ENCODE data around the gene STX8. TPM values are rescaled to one million over a fixed set of nuclear protein-coding genes. Genes with fewer than 3 reads are reported as not detected.

STX8 gene
- total RNA-seq, 2 donors from 2014 or later, result 46.6 to 72.4 TPM

DNA sequence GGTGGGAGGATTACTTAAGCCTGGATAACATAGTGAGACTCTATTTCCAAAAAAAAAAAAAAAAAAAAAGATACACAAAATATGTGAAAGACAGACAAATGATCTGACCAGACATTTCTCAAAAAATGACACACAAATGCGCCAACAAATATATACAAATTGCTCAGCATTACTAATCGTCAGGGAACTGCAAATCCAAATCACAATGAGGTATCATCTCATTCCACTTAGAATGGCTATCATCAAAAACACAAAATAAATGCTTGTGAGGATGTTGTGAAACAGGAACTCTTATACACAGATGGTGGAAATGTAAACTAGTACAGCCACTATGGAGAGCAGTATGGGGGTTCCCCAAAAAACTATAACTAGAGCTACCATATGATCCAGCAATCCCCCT, 62.4 kb downstream of the STX8 start:
- TF ChIP-seq, protein P1, sequence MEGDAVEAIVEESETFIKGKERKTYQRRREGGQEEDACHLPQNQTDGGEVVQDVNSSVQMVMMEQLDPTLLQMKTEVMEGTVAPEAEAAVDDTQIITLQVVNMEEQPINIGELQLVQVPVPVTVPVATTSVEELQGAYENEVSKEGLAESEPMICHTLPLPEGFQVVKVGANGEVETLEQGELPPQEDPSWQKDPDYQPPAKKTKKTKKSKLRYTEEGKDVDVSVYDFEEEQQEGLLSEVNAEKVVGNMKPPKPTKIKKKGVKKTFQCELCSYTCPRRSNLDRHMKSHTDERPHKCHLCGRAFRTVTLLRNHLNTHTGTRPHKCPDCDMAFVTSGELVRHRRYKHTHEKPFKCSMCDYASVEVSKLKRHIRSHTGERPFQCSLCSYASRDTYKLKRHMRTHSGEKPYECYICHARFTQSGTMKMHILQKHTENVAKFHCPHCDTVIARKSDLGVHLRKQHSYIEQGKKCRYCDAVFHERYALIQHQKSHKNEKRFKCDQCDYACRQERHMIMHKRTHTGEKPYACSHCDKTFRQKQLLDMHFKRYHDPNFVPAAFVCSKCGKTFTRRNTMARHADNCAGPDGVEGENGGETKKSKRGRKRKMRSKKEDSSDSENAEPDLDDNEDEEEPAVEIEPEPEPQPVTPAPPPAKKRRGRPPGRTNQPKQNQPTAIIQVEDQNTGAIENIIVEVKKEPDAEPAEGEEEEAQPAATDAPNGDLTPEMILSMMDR (IDR thresholded peaks at IDR 0.05), result no peak
- no peak for TF ChIP-seq POLR2AphosphoS5 (IDR thresholded peaks at IDR 0.05)
- TF ChIP-seq POLR2A (IDR thresholded peaks at IDR 0.05), result no peak
- WGBS, result 91% methylated on average over 2 of the region's 2 CpGs
- H3K36me3 ChIP-seq, result no peaks in the 10 kb centered on the region
- H3K4me3 ChIP-seq, result no peak overlapping the region
- intact Hi-C loops (cut with DNase I), result no loop called here
- H3K4me1 ChIP-seq (replicated peaks), result no peaks in the 10 kb centered on the region
- no peaks in the 10 kb centered on the region for H3K27me3 ChIP-seq (replicated peaks; ENCODE audit: insufficient read depth)
- no peak overlapping the region for H3K27ac ChIP-seq
- DNase-seq (ENCODE audit: low spot score), result no peak
- H3K9me3 ChIP-seq, result no peaks in the 10 kb centered on the region

DNA sequence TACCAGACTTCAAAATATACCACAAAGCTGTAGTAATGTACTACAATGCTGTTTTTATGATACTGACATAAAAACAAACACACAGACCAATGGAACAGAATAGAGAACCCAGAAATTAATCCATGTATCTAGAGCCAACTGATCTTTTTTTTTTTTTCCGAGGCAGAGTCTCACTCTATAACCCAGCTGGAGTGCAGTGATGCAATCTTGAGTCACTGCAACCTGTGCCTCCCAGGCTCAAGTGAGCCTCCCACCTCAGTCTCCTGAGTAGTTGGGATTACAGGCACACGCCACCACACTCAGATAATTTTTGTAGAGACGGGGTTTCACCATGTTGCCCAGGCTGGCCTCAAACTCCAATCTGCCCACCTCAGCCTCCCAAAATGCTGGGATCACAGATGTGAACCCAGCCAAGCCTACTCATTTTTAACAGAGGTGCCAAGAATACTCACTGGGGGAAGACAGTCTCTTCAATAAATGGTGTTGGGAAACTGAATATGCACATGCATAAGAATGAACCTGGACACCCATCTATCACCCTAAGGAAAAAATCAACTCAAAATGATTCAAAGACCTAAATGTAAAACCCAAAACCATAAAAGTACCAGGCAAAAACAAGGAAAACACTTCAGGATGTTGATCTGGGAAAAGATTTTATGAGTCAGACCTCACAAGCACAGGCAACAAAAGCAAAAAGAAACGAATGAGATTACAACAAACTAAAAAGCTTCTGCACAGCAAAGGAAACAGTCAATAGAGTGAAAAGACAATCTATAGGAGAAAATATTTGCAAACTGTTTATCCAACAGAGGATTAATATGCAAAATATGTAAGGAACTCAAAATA, 63.1 kb downstream of the STX8 start:
- 73% methylated on average over 4 of the region's 4 CpGs for WGBS
- TF ChIP-seq POLR2A (IDR thresholded peaks at IDR 0.05), result no peak
- TF ChIP-seq, protein P1 (IDR thresholded peaks at IDR 0.05), result no peak
- no peak for TF ChIP-seq POLR2AphosphoS5 (IDR thresholded peaks at IDR 0.05)
- no peak for DNase-seq (ENCODE audit: low spot score)
- H3K9me3 ChIP-seq, result no peaks in the 10 kb centered on the region
- no peak overlapping the region for H3K4me3 ChIP-seq
- intact Hi-C loops (cut with DNase I), result no loop called here
- no peaks in the 10 kb centered on the region for H3K36me3 ChIP-seq
- no peak overlapping the region for H3K27ac ChIP-seq
- no peaks in the 10 kb centered on the region for H3K4me1 ChIP-seq (replicated peaks)
- no peaks in the 10 kb centered on the region for H3K27me3 ChIP-seq (replicated peaks; ENCODE audit: insufficient read depth)

DNA sequence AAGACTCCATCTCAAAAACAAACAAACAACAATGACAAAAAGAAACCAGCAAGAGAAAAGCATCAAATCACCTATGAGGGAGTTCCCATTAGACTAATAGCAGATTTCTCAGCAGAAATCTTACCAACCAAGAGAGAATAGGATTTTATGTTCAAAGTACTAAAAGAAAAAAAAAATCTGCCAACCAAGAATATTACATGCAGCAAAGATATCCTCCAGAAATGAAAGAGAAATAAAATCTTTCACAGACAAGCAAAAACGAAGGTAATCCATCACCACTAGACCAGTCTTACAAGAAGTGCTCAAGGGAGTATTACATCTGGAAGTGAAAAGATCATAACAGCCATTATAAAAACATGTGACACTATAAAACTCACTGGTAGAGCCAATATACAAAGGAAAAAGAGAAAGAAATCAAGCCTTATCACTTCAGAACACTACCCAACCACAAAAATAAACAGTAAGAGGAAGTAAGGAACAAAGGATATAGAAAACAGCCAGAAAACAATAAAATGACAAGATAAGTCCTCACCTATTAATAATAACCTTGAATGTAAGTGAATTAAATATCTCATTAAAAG, 66.3 kb downstream of the STX8 start:
- Histone ChIP-seq H3K27ac (no peak overlapping the region), H3K9me3 (no peaks in the 10 kb centered on the region), H3K4me3 (no peak overlapping the region), H3K4me1 (replicated peaks) (no peaks in the 10 kb centered on the region), H3K27me3 (replicated peaks; ENCODE audit: insufficient read depth) (no peaks in the 10 kb centered on the region), H3K36me3 (no peaks in the 10 kb centered on the region)
- intact Hi-C loops (cut with DNase I), result no loop called here
- DNase-seq (ENCODE audit: low spot score), result no peak
- no peak for TF ChIP-seq POLR2AphosphoS5 (IDR thresholded peaks at IDR 0.05)
- no peak for TF ChIP-seq POLR2A (IDR thresholded peaks at IDR 0.05)
- TF ChIP-seq, protein P1 (IDR thresholded peaks at IDR 0.05), result no peak
- 83% methylated on average over 1 of the region's 1 CpG for WGBS

DNA sequence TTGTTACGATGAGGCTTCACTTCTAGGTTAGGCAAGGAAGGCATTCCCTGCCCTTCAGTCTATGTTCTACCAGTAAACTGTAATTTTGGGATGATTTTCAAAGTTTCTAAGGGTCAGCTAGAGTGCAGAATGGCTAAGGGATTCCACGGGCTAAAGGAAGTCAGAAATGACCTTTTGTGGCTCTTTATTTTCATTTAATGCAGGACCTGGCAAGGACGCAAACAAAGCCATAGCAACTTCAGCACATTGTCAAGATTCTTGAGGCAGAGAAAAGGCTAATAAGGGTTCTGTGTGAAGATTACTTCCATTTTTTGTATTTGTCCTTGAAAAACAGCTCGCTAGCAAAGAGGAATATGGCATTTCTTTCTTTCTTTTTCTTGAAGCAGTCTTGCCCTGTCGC, 76.6 kb downstream of the STX8 start:
- Histone ChIP-seq H3K36me3 (no peaks in the 10 kb centered on the region), H3K27ac (no peak overlapping the region), H3K27me3 (replicated peaks; ENCODE audit: insufficient read depth) (no peaks in the 10 kb centered on the region), H3K4me1 (replicated peaks) (no peaks in the 10 kb centered on the region), H3K9me3 (no peaks in the 10 kb centered on the region), H3K4me3 (no peak overlapping the region)
- 86% methylated on average over 5 of the region's 5 CpGs for whole genome bisulfite sequencing
- no peak for TF ChIP-seq POLR2AphosphoS5 (IDR thresholded peaks at IDR 0.05)
- TF ChIP-seq, protein P1 (IDR thresholded peaks at IDR 0.05), result no peak
- no peak for TF ChIP-seq POLR2A (IDR thresholded peaks at IDR 0.05)
- intact Hi-C loops (cut with DNase I), result no loop called here
- no peak for DNase-seq (ENCODE audit: low spot score)

DNA sequence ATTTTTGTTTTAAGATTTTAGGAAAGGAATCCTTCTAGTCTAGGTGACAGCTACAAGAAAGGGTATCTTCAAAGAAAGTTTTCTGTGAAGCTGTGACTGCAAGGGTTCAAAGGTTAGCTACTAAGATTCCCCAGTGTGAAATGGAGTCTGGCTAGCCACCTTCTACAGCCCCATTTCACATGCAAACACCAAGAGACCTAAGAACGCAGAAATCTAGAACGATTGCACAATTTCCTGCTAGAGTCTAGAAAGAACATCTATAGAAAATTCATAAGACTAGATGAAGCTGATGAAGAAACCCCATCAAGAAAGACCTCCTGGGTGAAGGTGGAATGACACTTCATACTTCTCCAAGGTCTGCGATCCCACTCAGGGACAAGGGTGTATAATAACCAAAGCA, 77.1 kb downstream of the STX8 start:
- no peak for TF ChIP-seq POLR2A (IDR thresholded peaks at IDR 0.05)
- TF ChIP-seq, protein P1 (IDR thresholded peaks at IDR 0.05), result no peak
- TF ChIP-seq POLR2AphosphoS5 (IDR thresholded peaks at IDR 0.05), result no peak
- Histone ChIP-seq H3K4me3 (no peak overlapping the region), H3K9me3 (no peaks in the 10 kb centered on the region), H3K4me1 (replicated peaks) (no peaks in the 10 kb centered on the region), H3K27ac (no peak overlapping the region), H3K36me3 (no peaks in the 10 kb centered on the region), H3K27me3 (replicated peaks; ENCODE audit: insufficient read depth) (no peaks in the 10 kb centered on the region)
- intact Hi-C loops (cut with DNase I), result no loop called here
- WGBS, result 93% methylated on average over 3 of the region's 3 CpGs
- no peak for DNase-seq (ENCODE audit: low spot score)

All from prostate gland (tissue), 2 donors.